GM12872 (cell line): Measurements from ENCODE around the gene ADAMTSL1.

Experiments used
- CTCF ChIP-seq: IDR thresholded peaks from 3 replicates; pipeline ENCODE4 v1.5.1; 2011; ENCODE audit warnings: low read depth, mild to moderate bottlenecking, low read length, moderate library complexity; ENCODE audit not compliant: insufficient read depth

ADAMTSL1 gene

GRCh38 chr9:18473652-18474279, at the start of gene ADAMTSL1:
Gene ADAMTSL1 (plus strand): TSS chr9:18474153. CDS start chr9:18474233, 80 bp downstream.
- no peak for TF ChIP-seq CTCF

- no peak for TF ChIP-seq CTCF
Observed at GRCh38 chr9:18427691-18428090, 46.3 kb upstream of the ADAMTSL1 start.

- TF ChIP-seq CTCF = no peak
Observed at GRCh38 chr9:18428661-18429060, 45.3 kb upstream of the ADAMTSL1 start.

GRCh38 chr9:18429070-18429469, 44.9 kb upstream of the ADAMTSL1 start:
- TF ChIP-seq CTCF = no peak

- no peak for TF ChIP-seq CTCF
Observed at GRCh38 chr9:18433620-18434019, 40.3 kb upstream of the ADAMTSL1 start.

- no peak for TF ChIP-seq CTCF
Observed at GRCh38 chr9:18437315-18438201, 36.4 kb upstream of the ADAMTSL1 start.

- no peak for TF ChIP-seq CTCF
Observed at GRCh38 chr9:18438300-18438925, 35.5 kb upstream of the ADAMTSL1 start.
